ENCODE data around the gene ACCS. TPM values are rescaled to one million over a fixed set of nuclear protein-coding genes. Genes with fewer than 3 reads are reported as not detected.

ACCS gene
- polyA plus RNA-seq, 10 donors, result 7.9 to 30.5 (median 15.1) TPM

GRCh38 chr11:44036811-44037657, 29.0 kb upstream of the ACCS start:
- peak; percentile 81 to 90 (median 86) for DNase-seq

- no peak for DNase-seq
Measured at GRCh38 chr11:44037658-44037998, 28.4 kb upstream of the ACCS start.

GRCh38 chr11:44043157-44043556, 22.9 kb upstream of the ACCS start:
- no peak for DNase-seq

- DNase-seq, result no peak
Measured at GRCh38 chr11:44046182-44046581, 19.9 kb upstream of the ACCS start.

- no peak for DNase-seq
Measured at GRCh38 chr11:44047298-44047697, 18.8 kb upstream of the ACCS start.

- no peak for DNase-seq
Measured at GRCh38 chr11:44047931-44048431, 18.1 kb upstream of the ACCS start, which contains the start of gene ACCSL. Gene ACCSL (plus strand): TSS chr11:44047981. CDS start chr11:44048037, 56 bp downstream.

GRCh38 chr11:44049832-44050231, 16.2 kb upstream of the ACCS start:
- no peak for DNase-seq

- no peak for DNase-seq
Measured at GRCh38 chr11:44051171-44051570, 14.9 kb upstream of the ACCS start.

- no peak for DNase-seq
Measured at GRCh38 chr11:44057340-44057739, 8.7 kb upstream of the ACCS start.

GRCh38 chr11:44058275-44058674, 7.8 kb upstream of the ACCS start:
- DNase-seq, result no peak

- DNase-seq, result peak in 1 of 3 donors; percentile 2
Measured at GRCh38 chr11:44065161-44065661, 859 bp upstream of the ACCS start.

- peak in 2 of 3 donors; percentile 35 to 38 for DNase-seq
Measured at GRCh38 chr11:44066732-44067141, 667 bp downstream of the ACCS start.

- DNase-seq, result no peak
Measured at GRCh38 chr11:44067266-44067665, 1.2 kb downstream of the ACCS start.

GRCh38 chr11:44068180-44068579, 2.1 kb downstream of the ACCS start:
- DNase-seq, result no peak

- no peak for DNase-seq
Measured at GRCh38 chr11:44071157-44071556, 5.1 kb downstream of the ACCS start.

- DNase-seq, result no peak
Measured at GRCh38 chr11:44072757-44073658, 6.9 kb downstream of the ACCS start.

GRCh38 chr11:44078794-44079193, 12.7 kb downstream of the ACCS start:
- DNase-seq, result no peak

- DNase-seq, result no peak
Measured at GRCh38 chr11:44079376-44079775, 13.3 kb downstream of the ACCS start.

- no peak for DNase-seq
Measured at GRCh38 chr11:44080951-44081350, 14.9 kb downstream of the ACCS start.

GRCh38 chr11:44082645-44083044, 16.6 kb downstream of the ACCS start:
- DNase-seq, result no peak

GRCh38 chr11:44083433-44083832, 17.4 kb downstream of the ACCS start:
- no peak for DNase-seq

GRCh38 chr11:44083906-44084305, 17.8 kb downstream of the ACCS start:
- DNase-seq, result no peak

Measured in muscle of back (tissue), 11 donors.